ENCODE measurements around the gene STON2. TPM values are rescaled to one million over a fixed set of nuclear protein-coding genes. Genes with fewer than 3 reads are reported as not detected.

The STON2 gene
- total RNA-seq, 1 experiment from 2014 or later = 8.6 TPM

DNA sequence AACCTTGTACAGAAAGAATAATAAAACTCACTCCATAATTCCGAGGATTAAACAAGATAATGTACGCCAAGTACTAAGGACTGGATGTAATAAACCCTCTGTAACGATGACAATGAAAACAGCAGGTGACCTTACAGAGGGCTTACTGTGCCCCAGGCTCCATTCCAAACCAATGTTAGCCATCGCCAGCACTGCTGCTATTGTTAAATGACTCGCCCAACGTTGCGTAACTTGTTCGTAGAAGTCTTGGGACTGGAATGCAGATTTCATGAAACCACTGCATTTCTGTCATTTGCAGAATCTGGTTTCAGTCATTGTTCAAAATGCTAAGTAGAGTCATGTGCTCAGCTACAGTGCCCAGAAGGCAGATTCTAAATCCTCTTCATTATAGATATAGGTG is 728 bp upstream of the STON2 start:
- Histone ChIP-seq H3K36me3 (ENCODE audit: insufficient read depth, low read length, poor library complexity, severe bottlenecking) (no peaks in the 10 kb centered on the region), H3K4me1 (ENCODE audit: insufficient read depth, low read length, poor library complexity, severe bottlenecking) (peaks cover 15% of the 10 kb centered on the region), H3K27me3 (replicated peaks; ENCODE audit: insufficient read depth, low read depth, low read length, poor library complexity) (no peaks in the 10 kb centered on the region), H3K4me3 (ENCODE audit: low read depth, low read length, poor library complexity, severe bottlenecking) (no peak overlapping the region), H3K9me3 (ENCODE audit: low read depth, low read length, poor library complexity, severe bottlenecking) (no peaks in the 10 kb centered on the region), H3K27ac (ENCODE audit: low read depth, low read length, poor library complexity, severe bottlenecking) (peak overlapping the region; percentile 32)
- ChIA-PET CTCF (no interaction called here), POLR2A (ENCODE audit: low non-redundant PET) (no interaction called here)
- intact Hi-C loops (cut with micrococcal nuclease; ENCODE audit: unreplicated experiment) = no loop called here
- BruUV-seq (replicated peaks) = no TSS peak
- TF ChIP-seq, protein P1, sequence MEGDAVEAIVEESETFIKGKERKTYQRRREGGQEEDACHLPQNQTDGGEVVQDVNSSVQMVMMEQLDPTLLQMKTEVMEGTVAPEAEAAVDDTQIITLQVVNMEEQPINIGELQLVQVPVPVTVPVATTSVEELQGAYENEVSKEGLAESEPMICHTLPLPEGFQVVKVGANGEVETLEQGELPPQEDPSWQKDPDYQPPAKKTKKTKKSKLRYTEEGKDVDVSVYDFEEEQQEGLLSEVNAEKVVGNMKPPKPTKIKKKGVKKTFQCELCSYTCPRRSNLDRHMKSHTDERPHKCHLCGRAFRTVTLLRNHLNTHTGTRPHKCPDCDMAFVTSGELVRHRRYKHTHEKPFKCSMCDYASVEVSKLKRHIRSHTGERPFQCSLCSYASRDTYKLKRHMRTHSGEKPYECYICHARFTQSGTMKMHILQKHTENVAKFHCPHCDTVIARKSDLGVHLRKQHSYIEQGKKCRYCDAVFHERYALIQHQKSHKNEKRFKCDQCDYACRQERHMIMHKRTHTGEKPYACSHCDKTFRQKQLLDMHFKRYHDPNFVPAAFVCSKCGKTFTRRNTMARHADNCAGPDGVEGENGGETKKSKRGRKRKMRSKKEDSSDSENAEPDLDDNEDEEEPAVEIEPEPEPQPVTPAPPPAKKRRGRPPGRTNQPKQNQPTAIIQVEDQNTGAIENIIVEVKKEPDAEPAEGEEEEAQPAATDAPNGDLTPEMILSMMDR (conservative IDR thresholded peaks at IDR 0.05; ENCODE audit: low read depth, low read length) = no peak
- no peak for TF ChIP-seq EZH2 (IDR thresholded peaks at IDR 0.05; ENCODE audit: borderline replicate concordance, low read depth, low read length, poor library complexity, severe bottlenecking)
- peak; percentile 72 for DNase-seq (ENCODE audit: low spot score)

DNA sequence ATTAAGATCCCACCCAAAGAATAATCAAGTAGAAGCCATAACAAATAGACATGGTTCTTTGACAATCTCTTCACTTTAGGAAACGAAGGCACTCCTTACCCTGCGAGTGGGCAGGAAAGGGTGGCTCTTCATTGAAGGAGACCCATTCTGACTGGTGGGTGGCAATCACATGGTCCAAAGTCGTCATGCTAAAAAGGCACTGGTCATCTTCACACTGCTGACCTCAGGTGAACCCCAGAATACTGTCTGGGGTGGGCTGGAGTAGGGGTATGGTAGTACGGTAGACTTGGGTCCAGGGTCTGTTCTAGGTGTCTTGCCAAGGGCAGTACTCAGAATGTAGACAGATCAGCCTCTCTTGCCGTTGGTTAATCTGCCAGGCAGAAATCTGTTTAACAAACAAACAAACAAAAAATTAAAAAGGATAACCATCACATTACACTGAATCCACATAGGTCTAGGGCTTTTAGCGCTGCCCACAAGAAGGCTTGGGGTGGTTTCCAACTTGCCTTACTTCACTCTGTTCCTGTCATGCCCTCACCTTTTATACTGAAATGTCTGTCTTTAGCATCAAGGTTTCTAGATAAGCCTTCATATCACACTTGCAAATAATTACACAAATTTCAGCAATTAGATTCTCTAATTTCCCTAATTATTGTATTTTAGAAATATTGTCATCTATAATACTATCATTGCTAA is 1.8 kb downstream of the STON2 start:
- intact Hi-C loops (cut with micrococcal nuclease; ENCODE audit: unreplicated experiment) = no loop called here

DNA sequence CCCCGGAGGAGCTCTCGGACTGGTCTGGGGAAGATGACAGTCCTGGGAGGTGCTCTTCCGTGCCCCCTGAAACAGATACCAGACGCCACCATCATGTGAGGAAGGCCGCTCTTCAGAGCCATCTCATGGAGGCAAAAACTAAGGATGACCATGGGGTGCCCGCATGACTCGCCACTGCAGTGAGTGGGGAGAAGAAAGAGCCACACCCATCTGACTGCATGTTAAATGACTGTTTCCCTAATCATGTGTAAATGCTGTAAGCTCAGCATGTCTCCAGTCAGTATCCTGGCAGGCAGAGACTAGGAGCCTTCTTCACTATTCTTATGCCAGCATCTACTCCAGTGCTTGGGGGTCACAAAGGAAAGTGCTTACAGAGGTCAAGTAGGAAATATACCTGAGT is 4.0 kb downstream of the STON2 start:
- ChIA-PET CTCF (interaction anchor here (0.6 kb wide), 1 partner anchor 1586 kb away, joined by 3 read pairs; no protein-coding TSS in a partner anchor), POLR2A (ENCODE audit: low non-redundant PET) (no interaction called here)
- Histone ChIP-seq H3K27me3 (replicated peaks; ENCODE audit: insufficient read depth, low read depth, low read length, poor library complexity) (no peaks in the 10 kb centered on the region), H3K4me1 (ENCODE audit: insufficient read depth, low read length, poor library complexity, severe bottlenecking) (peaks cover 14% of the 10 kb centered on the region), H3K36me3 (ENCODE audit: insufficient read depth, low read length, poor library complexity, severe bottlenecking) (no peaks in the 10 kb centered on the region), H3K9me3 (ENCODE audit: low read depth, low read length, poor library complexity, severe bottlenecking) (no peaks in the 10 kb centered on the region), H3K27ac (ENCODE audit: low read depth, low read length, poor library complexity, severe bottlenecking) (no peak overlapping the region), H3K4me3 (ENCODE audit: low read depth, low read length, poor library complexity, severe bottlenecking) (no peak overlapping the region)
- BruUV-seq (replicated peaks) = no TSS peak
- intact Hi-C loops (cut with micrococcal nuclease; ENCODE audit: unreplicated experiment) = no loop called here
- TF ChIP-seq, protein P1 (conservative IDR thresholded peaks at IDR 0.05; ENCODE audit: low read depth, low read length) = no peak
- no peak for TF ChIP-seq EZH2 (IDR thresholded peaks at IDR 0.05; ENCODE audit: borderline replicate concordance, low read depth, low read length, poor library complexity, severe bottlenecking)
- peak; percentile 20 for DNase-seq (ENCODE audit: low spot score)

More for the DNA sequence above, 1.8 kb downstream of the STON2 start:
- Histone ChIP-seq H3K27me3 (replicated peaks; ENCODE audit: insufficient read depth, low read depth, low read length, poor library complexity) (no peaks in the 10 kb centered on the region), H3K4me1 (ENCODE audit: insufficient read depth, low read length, poor library complexity, severe bottlenecking) (peaks cover 15% of the 10 kb centered on the region), H3K4me3 (ENCODE audit: low read depth, low read length, poor library complexity, severe bottlenecking) (no peak overlapping the region), H3K36me3 (ENCODE audit: insufficient read depth, low read length, poor library complexity, severe bottlenecking) (no peaks in the 10 kb centered on the region), H3K27ac (ENCODE audit: low read depth, low read length, poor library complexity, severe bottlenecking) (no peak overlapping the region), H3K9me3 (ENCODE audit: low read depth, low read length, poor library complexity, severe bottlenecking) (no peaks in the 10 kb centered on the region)
- CTCF ChIA-PET = no interaction called here
- no peak for TF ChIP-seq EZH2 (IDR thresholded peaks at IDR 0.05; ENCODE audit: borderline replicate concordance, low read depth, low read length, poor library complexity, severe bottlenecking)
- TF ChIP-seq, protein P1 (conservative IDR thresholded peaks at IDR 0.05; ENCODE audit: low read depth, low read length) = no peak
- no peak for DNase-seq (ENCODE audit: low spot score)
- no TSS peak for BruUV-seq (replicated peaks)
- POLR2A ChIA-PET (ENCODE audit: low non-redundant PET) = no interaction called here

All from A673 (cell line).